Activated naive CD4-positive, alpha-beta T cell treated with anti-CD3 and anti-CD28 coated beads, Interleukin-2, amount 10 ng/mL, durations not matched to agents 7 days and 5 days (primary cell): ENCODE results near the gene RGS6.
A peak's percentile ranks its signal among the peaks of the same experiment; 100 is the strongest.

ENCODE experiments used
- CTCF ChIA-PET: fragments of 350-600 bp; sonication (Branson Sonifier 250); formaldehyde crosslinking; loops from one replicate; lab custom pipeline; 2021; ENCODE audit warnings: antibody characterized with exemption; lab: Charles Lee
- DNase-seq: peaks from one replicate; pipeline ENCODE4 v3.0.0-alpha.2; 2020
- H3K27ac Mint-ChIP-seq: one replicate; pipeline ENCODE4 v1.8.0; 2021; ENCODE audit warnings: mild to moderate bottlenecking, moderate library complexity, mixed read lengths
- H3K27me3 Mint-ChIP-seq: one replicate; pipeline ENCODE4 v1.8.0; 2021; ENCODE audit warnings: mild to moderate bottlenecking, mixed read lengths
- H3K36me3 Mint-ChIP-seq: one replicate; pipeline ENCODE4 v1.8.0; 2021; ENCODE audit warnings: mixed read lengths
- H3K4me1 Mint-ChIP-seq: one replicate; pipeline ENCODE4 v1.8.0; 2021; ENCODE audit warnings: mixed read lengths
- H3K4me3 Mint-ChIP-seq: one replicate; pipeline ENCODE4 v1.8.0; 2021; ENCODE audit warnings: mild to moderate bottlenecking, moderate library complexity, mixed read lengths
- H3K9me3 Mint-ChIP-seq: one replicate; pipeline ENCODE4 v1.8.0; 2021; ENCODE audit warnings: mixed read lengths

RGS6 gene

DNA sequence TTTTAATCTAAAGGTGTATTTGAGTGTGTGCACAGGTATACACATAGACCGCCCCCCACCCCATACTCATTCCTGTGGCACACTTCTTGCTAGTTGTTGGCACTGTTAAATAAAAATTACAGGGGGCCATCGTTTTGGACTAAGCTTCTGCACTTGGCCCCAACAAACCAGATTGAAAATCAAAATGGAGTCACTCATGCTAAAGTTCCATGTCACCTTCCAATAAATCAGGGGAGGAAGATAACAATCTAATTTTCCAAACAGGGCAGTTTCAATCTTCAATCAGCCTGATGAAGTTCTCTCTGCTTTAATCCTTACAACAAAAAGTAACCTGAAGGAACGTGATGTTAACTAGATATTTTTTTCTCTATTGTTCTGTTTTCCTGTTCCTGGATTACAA is 78.2 kb downstream of the RGS6 start:
- Mint-ChIP-seq H3K27ac (no peak overlapping the region), H3K4me1 (no peaks in the 10 kb centered on the region), H3K36me3 (no peaks in the 10 kb centered on the region), H3K27me3 (peaks cover 3% of the 10 kb centered on the region), H3K4me3 (no peak overlapping the region), H3K9me3 (no peaks in the 10 kb centered on the region)
- CTCF ChIA-PET, result no interaction called here
- DNase-seq, result no peak

GRCh38 chr14:72013721-72014345 is 81.6 kb downstream of the RGS6 start:
- DNase-seq, result no peak
- Mint-ChIP-seq H3K4me3 (no peak overlapping the region), H3K27me3 (peaks cover 3% of the 10 kb centered on the region), H3K4me1 (no peaks in the 10 kb centered on the region), H3K9me3 (peaks cover 3% of the 10 kb centered on the region), H3K27ac (no peak overlapping the region), H3K36me3 (no peaks in the 10 kb centered on the region)
- CTCF ChIA-PET, result no interaction called here

DNA sequence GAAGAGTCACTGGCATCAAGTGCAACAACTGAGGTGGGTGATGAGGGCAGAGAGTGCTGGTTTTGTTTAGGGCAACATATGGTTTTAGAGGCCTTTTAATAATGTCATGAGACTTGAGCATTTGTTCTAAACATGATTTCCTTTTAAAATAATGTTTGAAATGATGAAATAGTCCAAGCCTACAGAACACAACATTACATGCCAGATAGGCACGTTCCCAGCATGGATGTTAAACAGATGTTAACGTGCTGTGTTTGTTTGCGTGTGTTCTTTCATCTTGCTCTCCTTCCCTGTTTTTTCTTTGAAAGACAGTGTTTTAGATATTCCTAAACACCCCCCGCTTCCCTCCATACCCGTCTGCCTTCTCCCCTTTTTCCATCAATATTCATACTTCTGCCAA is 82.3 kb downstream of the RGS6 start:
- Mint-ChIP-seq H3K36me3 (no peaks in the 10 kb centered on the region), H3K4me1 (no peaks in the 10 kb centered on the region), H3K27ac (no peak overlapping the region), H3K9me3 (peaks cover 3% of the 10 kb centered on the region), H3K4me3 (no peak overlapping the region), H3K27me3 (peaks cover 3% of the 10 kb centered on the region)
- CTCF ChIA-PET, result no interaction called here
- DNase-seq, result no peak

DNA sequence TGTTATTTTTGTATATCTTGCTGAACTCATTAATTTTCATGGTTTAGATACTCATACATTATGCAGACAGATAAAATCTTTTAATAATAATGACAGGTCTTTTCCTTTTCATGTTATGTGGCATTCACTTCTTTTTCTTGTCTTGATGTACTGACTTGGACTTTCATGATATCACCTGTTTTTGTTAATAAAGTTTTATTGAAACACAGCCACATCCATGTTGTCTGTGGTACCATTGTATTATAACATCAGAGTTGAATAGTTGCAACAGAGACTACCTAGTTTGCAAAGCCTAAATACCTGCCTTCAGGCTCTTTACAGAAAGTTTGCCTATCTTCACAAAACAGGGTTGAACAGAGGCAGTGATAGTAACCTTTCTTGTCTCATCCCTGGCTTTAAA is 85.1 kb downstream of the RGS6 start:
- H3K4me1 Mint-ChIP-seq, result no peaks in the 10 kb centered on the region
- H3K27me3 Mint-ChIP-seq, result peaks cover 6% of the 10 kb centered on the region
- H3K36me3 Mint-ChIP-seq, result no peaks in the 10 kb centered on the region
- no peak overlapping the region for H3K27ac Mint-ChIP-seq
- CTCF ChIA-PET, result interaction anchor here (0.9 kb wide), 1 partner anchor 8 kb away, joined by 3 read pairs; no protein-coding TSS in a partner anchor
- DNase-seq, result no peak
- H3K4me3 Mint-ChIP-seq, result no peak overlapping the region
- H3K9me3 Mint-ChIP-seq, result peaks cover 3% of the 10 kb centered on the region

GRCh38 chr14:72023128-72024042 is 91.2 kb downstream of the RGS6 start:
- DNase-seq, result no peak
- Mint-ChIP-seq H3K36me3 (no peaks in the 10 kb centered on the region), H3K27me3 (peaks cover 18% of the 10 kb centered on the region), H3K27ac (no peak overlapping the region), H3K9me3 (no peaks in the 10 kb centered on the region), H3K4me3 (no peak overlapping the region), H3K4me1 (peaks cover 5% of the 10 kb centered on the region)
- CTCF ChIA-PET, result interaction anchor here (0.6 to 3.0 kb wide), 8 partner anchors 18 to 423 kb away, joined by 3 to 18 read pairs (median 4); no protein-coding TSS in a partner anchor

GRCh38 chr14:72024043-72024407 is 91.8 kb downstream of the RGS6 start:
- CTCF ChIA-PET, result interaction anchor here (0.9 to 3.0 kb wide), 9 partner anchors 19 to 424 kb away, joined by 3 to 18 read pairs (median 3); no protein-coding TSS in a partner anchor
- Mint-ChIP-seq H3K27ac (no peak overlapping the region), H3K9me3 (no peaks in the 10 kb centered on the region), H3K27me3 (peaks cover 18% of the 10 kb centered on the region), H3K4me3 (no peak overlapping the region), H3K4me1 (peaks cover 5% of the 10 kb centered on the region), H3K36me3 (no peaks in the 10 kb centered on the region)
- peak; percentile 58 for DNase-seq

GRCh38 chr14:72024504-72024903 is 92.3 kb downstream of the RGS6 start:
- Mint-ChIP-seq H3K36me3 (no peaks in the 10 kb centered on the region), H3K4me3 (no peak overlapping the region), H3K4me1 (peaks cover 5% of the 10 kb centered on the region), H3K27ac (no peak overlapping the region), H3K9me3 (no peaks in the 10 kb centered on the region), H3K27me3 (peaks cover 18% of the 10 kb centered on the region)
- CTCF ChIA-PET, result interaction anchor here (0.9 to 3.0 kb wide), 9 partner anchors 19 to 424 kb away, joined by 3 to 18 read pairs (median 3); no protein-coding TSS in a partner anchor
- no peak for DNase-seq

DNA sequence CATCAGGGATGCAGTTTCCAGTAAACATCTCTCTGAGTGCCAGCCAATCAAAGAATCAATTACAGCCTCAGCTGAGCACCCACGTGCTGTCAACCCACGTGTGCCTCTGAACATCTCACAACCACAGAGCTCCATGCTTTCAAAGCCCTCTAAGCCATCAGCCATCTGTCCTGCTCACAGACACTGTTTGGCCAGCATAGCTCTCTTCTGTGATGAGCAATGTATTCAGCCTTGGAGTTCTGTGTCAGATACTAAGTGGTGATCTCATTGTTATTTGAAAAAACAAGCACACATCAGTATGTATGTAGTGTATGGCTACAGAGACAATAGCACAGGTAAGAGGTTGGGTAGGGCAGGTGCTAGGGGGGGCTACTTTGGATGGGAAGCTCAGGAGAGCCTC is 94.3 kb downstream of the RGS6 start:
- H3K27me3 Mint-ChIP-seq, result peaks cover 12% of the 10 kb centered on the region
- CTCF ChIA-PET, result no interaction called here
- no peak overlapping the region for H3K27ac Mint-ChIP-seq
- DNase-seq, result no peak
- H3K4me1 Mint-ChIP-seq, result peaks cover 5% of the 10 kb centered on the region
- no peak overlapping the region for H3K4me3 Mint-ChIP-seq
- no peaks in the 10 kb centered on the region for H3K36me3 Mint-ChIP-seq
- no peaks in the 10 kb centered on the region for H3K9me3 Mint-ChIP-seq

DNA sequence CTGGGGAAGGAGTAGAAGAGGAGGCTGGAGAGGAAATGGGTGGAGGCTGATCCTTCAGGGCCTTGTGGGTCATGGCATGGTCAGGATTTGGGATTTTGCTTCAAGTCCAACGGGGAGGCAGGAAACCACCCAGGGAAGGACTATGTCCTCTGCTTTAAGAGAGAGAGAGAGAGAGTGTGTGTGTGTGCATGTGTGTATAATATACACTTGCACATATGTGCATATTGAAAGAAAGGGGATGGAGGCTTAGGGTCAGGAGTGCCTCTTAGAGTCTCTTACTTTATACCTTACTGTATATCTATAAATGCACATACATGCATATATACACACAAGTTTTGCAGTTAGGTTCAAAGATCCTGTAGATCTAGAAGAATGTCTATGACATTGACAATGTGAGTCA is 94.8 kb downstream of the RGS6 start:
- Mint-ChIP-seq H3K4me1 (peaks cover 5% of the 10 kb centered on the region), H3K4me3 (no peak overlapping the region), H3K27me3 (peaks cover 12% of the 10 kb centered on the region), H3K27ac (no peak overlapping the region), H3K36me3 (no peaks in the 10 kb centered on the region), H3K9me3 (no peaks in the 10 kb centered on the region)
- CTCF ChIA-PET, result no interaction called here
- DNase-seq, result no peak

DNA sequence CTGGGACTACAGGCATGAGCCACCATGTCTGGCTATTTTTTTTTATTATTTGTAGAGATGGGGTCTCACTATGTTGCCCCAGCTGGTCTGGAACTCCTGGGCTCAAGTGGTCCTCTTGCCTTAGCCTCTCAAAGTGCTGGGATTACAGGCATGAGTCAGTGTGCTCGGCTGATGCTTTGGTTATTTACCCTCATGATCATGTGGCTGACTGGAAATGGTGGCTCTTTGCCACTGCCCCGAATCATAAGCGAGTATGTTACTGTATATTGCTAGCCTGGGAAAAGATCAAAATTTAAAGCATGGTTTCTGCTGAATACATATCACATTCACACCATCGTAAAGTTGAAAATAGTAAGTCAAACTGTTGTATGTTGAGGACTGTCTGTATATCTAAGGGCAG is 101.1 kb downstream of the RGS6 start:
- Mint-ChIP-seq H3K27me3 (peaks cover 7% of the 10 kb centered on the region), H3K4me3 (no peak overlapping the region), H3K9me3 (no peaks in the 10 kb centered on the region), H3K27ac (no peak overlapping the region), H3K4me1 (no peaks in the 10 kb centered on the region), H3K36me3 (no peaks in the 10 kb centered on the region)
- CTCF ChIA-PET, result no interaction called here
- no peak for DNase-seq

DNA sequence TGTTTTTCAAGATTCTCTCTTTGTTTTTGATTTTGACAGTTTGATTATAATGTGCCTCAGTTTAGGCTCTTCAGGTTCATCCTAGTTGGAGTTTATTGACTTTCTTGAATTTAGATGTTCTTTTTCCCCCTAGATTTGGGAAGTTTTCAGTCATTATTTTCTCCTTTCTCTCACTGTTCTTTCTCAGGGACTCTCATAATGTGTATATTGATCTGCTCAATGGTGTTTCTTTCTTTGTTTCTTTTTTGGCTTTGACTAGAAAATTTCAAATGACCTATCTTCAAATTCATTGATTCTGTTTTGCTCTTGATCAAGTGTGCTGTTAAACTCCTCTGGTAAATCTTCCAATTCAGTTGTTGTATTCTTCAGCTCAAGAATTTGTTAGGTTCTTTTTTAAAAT is 108.3 kb downstream of the RGS6 start:
- CTCF ChIA-PET, result no interaction called here
- H3K4me3 Mint-ChIP-seq, result no peak overlapping the region
- no peaks in the 10 kb centered on the region for H3K4me1 Mint-ChIP-seq
- no peak for DNase-seq
- H3K27ac Mint-ChIP-seq, result no peak overlapping the region
- peaks cover 6% of the 10 kb centered on the region for H3K9me3 Mint-ChIP-seq
- H3K36me3 Mint-ChIP-seq, result no peaks in the 10 kb centered on the region
- peaks cover 8% of the 10 kb centered on the region for H3K27me3 Mint-ChIP-seq

DNA sequence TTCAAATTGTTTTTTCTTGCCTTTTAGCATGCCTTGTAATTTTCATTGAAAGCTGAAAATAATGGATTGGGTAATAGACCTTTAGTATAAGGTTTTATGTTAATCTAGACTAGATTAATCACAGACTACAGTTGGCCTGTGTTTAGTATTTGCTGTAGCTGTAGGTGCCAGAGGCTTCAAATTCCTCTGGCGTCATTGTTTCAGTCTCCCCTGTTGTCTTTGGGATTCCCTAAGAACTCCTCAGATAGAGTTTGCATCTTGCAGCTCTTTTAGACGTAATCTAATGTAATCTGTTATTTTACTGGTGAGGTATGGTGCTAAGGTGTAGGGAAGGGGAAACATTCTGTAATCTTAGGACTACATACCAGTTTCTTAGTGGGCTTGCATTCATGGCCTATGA is 113.0 kb downstream of the RGS6 start:
- Mint-ChIP-seq H3K4me1 (peaks cover 8% of the 10 kb centered on the region), H3K27me3 (peaks cover 9% of the 10 kb centered on the region), H3K27ac (no peak overlapping the region), H3K36me3 (no peaks in the 10 kb centered on the region), H3K9me3 (peaks cover 6% of the 10 kb centered on the region), H3K4me3 (no peak overlapping the region)
- CTCF ChIA-PET, result no interaction called here
- no peak for DNase-seq

DNA sequence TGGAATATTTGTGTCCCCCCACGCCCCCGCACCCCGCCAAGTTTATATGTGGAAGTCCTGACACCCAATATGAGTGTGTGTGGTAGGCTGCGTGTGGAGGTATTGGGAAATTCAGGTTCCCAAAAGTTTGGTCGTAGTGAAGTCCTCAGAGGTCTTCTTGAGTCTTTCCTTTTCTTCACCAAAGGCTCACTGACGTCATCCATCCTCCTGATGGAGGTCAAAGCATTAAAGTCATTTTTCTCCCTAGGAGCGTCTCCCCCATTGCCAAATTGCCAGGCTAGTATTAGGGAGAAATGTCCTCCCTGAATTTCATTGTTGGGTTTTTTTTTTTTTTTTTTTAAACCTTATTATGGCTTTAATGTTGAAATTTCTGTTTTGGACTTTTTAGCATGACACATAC is 113.7 kb downstream of the RGS6 start:
- no peak overlapping the region for H3K4me3 Mint-ChIP-seq
- H3K9me3 Mint-ChIP-seq, result peaks cover 2% of the 10 kb centered on the region
- H3K27me3 Mint-ChIP-seq, result peaks cover 9% of the 10 kb centered on the region
- no peak for DNase-seq
- H3K4me1 Mint-ChIP-seq, result peaks cover 8% of the 10 kb centered on the region
- no peaks in the 10 kb centered on the region for H3K36me3 Mint-ChIP-seq
- CTCF ChIA-PET, result no interaction called here
- no peak overlapping the region for H3K27ac Mint-ChIP-seq

GRCh38 chr14:72049462-72049861 is 117.2 kb downstream of the RGS6 start:
- no peak for DNase-seq
- Mint-ChIP-seq H3K36me3 (no peaks in the 10 kb centered on the region), H3K4me3 (no peak overlapping the region), H3K9me3 (no peaks in the 10 kb centered on the region), H3K4me1 (peaks cover 8% of the 10 kb centered on the region), H3K27ac (no peak overlapping the region), H3K27me3 (peaks cover 4% of the 10 kb centered on the region)
- CTCF ChIA-PET, result interaction anchor here (1.2 kb wide), 2 partner anchors 25 to 26 kb away, joined by 3 to 4 read pairs; no protein-coding TSS in a partner anchor

DNA sequence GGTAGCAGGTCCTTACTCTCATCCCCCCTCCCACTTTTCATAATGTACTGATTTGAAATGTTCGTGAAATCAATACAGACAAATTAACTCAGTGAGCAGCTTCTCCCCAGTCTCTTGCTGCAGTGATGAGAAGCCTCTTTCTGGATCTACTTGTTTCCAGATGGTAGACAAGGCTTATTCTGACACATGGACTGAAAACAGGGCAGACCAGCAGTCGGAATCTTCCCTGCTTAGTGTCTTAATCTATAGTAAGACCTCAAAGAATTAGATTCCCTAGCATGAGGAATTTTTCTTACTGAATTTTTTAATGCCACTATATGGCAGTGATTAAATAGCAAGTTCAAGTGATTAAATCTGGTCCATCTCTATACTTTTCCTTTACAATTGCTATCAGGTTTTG is 120.1 kb downstream of the RGS6 start:
- no peak overlapping the region for H3K27ac Mint-ChIP-seq
- no peaks in the 10 kb centered on the region for H3K36me3 Mint-ChIP-seq
- H3K4me3 Mint-ChIP-seq, result no peak overlapping the region
- H3K27me3 Mint-ChIP-seq, result peaks cover 4% of the 10 kb centered on the region
- DNase-seq, result no peak
- H3K9me3 Mint-ChIP-seq, result no peaks in the 10 kb centered on the region
- CTCF ChIA-PET, result no interaction called here
- H3K4me1 Mint-ChIP-seq, result peaks cover 8% of the 10 kb centered on the region
